GM19099 (cell line): Measurements from ENCODE around the gene DAGLB.

Experiments used
- POLR2A ChIP-seq: IDR thresholded peaks from 3 replicates; pipeline ENCODE4 v1.6.1; 2011; ENCODE audit warnings: low read depth; ENCODE audit not compliant: insufficient read length; ENCODE audit errors: extremely low read depth

The DAGLB gene

DNA sequence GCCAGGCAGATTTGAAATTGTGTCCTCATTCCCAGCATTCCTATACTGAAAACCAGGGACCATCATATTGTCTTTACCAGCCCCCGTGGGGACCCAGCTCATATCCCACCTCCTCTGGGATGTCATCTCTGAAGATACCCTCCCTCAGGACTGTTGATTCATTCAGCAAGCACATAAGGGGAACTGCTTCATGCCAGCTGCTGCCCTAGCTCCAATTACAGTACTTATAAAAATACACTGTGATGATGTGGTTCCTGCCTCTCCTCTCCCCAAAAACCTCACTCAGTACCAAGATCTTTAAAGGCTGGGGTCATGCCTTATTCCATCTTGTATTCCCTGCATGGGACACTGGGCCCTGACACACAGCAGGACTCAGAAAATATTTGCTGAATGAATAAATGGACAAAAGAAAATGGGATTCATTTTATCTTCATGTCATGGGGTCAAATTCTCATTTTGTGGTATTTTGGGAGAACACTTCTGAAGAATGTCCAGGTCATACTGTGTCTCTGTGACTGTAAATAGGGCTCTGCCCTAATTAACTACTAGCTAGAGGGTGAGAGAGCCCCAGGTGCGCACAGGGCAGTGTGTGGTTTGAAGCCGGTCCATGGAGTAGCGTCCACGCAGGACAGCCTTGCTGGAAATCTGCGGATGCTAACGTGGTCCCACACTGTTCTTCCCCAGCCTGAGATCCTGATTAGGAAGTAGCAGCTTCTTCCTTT, 29.0 kb upstream of the DAGLB start:
- TF ChIP-seq POLR2A, result no peak

DNA sequence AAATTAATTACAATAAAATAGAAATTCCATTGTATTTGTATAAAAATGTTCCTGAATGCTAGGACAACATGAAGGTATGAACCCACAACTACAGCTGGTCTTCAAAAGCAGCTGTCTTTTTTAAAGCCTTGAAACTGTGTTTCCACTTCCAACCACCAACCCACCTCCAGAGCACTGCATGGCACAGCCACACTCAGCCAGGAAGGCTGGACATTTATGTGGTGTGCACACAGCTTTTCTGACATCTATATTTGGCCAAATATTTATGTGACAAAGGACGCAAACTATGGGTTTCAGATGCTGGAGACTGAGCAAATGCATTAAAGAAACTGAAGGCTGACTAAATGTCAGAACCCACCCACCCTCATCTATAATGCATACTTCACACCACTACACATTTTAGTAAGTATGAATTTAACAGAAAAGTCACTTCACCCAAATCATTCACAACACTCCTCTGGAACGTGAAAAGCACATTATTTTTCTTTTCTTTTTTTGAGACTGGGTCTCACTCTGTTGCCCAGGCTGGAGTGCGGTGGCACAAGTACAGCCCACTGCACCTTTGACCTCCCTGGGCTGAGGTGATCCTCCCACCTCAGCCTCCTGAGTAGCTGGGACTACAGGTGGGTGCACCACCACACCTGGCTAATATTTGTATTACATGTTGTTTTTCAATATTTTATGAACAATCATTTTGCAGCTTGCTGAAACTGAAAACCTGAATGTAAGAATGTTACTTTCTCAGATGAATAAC, 27.9 kb upstream of the DAGLB start:
- TF ChIP-seq POLR2A, result no peak

DNA sequence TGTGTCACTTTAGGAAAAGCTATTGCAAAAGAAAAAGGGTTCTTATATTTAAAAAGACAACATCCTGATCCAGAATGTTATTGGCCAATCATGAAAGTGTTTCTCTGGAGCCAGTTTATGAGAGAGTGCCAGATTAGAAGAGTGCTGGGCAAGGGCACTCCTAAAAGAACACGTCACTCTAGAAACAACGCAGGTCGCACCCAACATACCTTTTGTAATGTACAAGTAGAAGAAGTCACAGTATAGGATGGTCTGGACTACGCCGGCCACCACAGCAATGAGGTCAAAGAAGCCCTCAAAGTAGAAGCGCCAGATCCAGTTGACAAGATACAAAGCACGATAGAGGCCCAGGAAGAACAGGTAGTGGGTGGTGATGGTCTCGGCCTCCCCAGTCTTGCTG, 18.1 kb upstream of the DAGLB start:
- TF ChIP-seq POLR2A, result no peak

DNA sequence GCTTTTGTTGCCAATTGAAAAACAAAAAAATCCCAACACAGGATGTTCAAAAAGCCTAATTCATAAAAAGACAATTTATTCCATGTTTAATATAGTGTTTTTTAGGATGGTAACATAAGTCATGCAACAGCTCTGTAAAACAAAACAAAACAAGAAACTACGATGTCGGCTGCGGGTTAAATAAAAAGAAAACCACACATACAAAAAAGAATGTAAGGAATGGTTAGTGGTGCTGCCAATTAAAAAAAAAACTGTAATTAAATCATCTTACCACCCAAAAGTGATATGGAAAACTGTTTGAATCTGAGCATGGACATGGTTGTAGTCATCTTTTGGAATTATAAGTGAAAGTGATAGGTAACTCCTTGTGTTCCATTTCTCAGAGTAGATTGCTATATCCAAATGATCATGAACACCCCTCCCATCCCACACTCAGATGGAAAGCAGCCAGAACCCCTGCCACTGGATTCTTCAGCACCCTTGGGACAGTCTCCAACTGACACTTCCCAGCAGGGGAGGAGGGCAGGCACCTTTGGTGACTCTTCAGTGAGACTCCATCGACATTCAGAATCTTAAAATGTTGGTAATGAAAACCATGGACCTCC, 14.3 kb upstream of the DAGLB start:
- TF ChIP-seq POLR2A, result no peak

DNA sequence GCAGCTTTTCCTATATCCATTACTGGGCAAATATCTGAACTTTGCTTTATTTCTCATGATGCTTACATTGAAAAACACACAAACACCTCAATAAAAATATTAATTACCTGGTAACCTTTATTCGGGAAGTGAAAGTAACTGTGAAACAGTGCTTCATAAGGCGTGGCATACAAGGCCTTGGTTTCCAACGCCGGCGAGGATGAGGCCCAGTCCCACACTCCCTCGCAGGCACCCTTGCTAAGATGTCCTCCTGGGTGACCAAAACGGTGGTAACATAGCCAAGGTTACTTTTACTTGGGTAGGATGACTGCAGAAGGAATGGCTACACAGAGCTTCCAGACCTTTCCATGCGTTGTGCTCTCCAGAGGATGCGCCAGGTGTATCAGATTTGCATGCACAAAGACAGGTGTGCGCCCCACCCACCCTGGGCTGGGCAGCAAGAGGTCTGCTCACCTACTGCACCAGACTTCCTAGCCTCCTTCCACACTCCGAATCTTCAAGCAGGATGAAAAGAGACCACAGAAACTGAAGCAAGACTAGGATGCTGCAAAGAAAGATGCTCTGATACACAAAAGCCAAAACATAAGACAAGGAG, 13.3 kb upstream of the DAGLB start:
- TF ChIP-seq POLR2A, result no peak

DNA sequence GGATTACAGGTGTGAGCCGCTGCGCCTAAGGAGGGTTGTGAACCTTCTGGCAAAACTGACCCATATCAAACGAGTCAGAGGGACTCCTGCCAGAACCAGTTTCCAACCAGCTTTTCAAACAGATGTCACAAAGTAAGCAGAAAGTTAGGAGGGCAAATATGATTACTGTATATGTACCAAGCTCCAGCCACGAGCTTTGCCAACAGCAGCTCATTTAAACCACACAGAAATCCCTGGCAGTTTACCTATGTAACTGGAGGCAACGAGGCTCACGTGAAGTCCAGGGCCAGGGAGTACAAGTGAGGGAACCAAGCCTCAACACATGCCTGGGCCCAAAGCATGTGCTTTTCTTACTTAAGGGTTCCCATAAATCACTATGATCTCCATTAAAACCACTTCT, 12.5 kb upstream of the DAGLB start:
- no peak for TF ChIP-seq POLR2A

DNA sequence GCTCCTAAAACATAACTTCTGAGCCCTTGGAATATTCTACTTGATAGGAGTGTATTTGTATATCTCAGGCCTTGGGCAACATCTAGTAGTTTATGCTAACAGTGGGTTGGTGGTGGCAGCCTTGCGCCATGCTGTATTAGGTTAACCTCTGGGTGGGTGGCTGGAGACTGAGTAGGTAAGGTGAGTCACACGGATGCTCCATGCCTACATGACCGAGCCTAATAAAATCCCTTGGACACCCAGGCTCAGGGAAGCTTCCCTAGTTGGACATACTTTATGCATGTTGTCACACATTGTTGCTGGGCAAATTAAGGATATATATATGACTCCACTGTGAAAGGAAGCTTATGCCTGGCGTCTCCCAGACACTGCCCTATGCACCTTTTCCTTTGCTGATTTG, 6.0 kb upstream of the DAGLB start:
- no peak for TF ChIP-seq POLR2A

DNA sequence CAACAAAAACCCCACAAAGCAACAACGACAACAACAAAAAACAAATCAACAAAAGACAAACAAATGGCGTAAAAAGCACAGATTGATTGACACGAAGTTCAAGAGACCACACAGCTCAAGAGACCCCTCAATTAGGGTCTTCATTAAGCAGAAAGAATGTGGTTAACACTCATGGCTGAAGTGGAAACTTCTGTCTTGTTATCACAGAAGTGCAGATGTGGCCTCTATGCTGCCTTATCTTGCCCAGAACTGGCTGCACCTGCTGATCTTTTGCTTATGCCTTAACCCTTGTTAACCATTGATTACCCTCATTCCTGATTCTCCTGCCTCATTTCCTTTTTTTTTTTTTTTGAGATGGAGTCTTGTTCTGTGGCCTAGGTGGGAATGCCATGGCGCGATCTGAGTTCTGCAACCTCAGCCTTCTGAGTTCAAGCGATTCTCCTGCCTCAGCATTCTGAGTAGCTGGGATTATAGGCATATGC, 3.5 kb upstream of the DAGLB start:
- no peak for TF ChIP-seq POLR2A

DNA sequence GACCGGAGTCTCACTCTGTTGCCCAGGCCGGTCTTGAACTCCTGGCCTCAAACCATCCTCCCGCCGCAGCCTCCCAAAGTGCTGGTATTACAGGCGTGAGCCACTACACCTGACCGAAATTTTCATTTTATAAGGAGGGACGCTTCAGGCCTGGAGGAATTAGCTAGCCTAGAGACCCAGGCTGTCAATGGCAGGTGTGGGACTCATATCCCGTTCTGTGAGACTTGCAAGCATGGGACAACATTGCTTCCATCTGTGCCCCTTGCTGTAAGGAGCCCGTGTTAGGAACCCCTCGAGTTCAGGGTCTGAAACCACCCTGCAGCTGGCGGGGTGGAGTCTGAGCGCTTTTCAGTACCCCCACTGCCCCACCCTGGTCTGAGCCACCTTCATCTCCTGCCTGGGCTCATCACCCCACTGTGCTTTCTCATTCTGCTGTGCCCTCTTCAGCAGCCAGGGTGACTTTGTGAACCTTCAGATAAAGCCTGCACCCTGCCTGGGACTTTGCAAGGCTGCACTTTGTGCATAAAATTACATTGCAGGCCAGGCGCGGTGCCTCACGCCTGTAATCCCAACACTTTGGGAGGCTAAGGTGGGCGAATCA, 1.3 kb upstream of the DAGLB start:
- no peak for TF ChIP-seq POLR2A

DNA sequence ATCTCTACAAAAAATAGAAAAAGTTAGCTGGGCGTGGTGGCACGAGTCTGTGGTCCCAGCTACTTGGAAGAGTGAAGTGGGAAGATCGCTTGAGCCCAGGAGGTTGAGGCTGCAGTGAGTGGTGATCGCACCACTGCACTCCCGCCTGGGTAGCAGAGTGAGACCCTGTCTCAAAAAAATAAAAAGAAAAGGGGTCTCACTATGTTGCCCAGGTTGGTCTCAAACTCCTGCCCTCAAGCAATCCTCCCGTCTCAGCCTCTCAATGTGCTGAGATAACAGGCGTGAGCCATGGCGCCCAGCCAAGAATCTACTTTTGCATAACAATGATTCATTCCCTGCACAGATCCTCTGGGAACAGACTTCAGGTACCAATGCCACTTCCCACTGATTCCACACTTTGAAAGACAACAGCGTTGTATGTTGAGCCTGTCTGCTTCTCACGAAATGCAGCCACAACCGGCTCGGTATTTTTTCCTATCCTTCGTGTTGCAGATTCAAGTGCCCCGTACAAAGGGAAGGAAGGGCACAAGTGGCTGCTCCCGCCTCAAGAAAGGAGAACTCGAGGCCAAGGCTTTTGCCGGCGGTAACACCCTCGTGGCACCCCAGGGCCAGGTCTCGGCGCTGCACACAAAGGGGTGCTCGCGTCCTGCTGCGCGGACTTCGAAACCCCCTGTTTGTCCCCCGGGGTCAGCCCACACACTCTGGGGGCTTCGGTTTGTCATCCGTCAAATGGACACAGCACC, 745 bp downstream of the DAGLB start:
- no peak for TF ChIP-seq POLR2A

DNA sequence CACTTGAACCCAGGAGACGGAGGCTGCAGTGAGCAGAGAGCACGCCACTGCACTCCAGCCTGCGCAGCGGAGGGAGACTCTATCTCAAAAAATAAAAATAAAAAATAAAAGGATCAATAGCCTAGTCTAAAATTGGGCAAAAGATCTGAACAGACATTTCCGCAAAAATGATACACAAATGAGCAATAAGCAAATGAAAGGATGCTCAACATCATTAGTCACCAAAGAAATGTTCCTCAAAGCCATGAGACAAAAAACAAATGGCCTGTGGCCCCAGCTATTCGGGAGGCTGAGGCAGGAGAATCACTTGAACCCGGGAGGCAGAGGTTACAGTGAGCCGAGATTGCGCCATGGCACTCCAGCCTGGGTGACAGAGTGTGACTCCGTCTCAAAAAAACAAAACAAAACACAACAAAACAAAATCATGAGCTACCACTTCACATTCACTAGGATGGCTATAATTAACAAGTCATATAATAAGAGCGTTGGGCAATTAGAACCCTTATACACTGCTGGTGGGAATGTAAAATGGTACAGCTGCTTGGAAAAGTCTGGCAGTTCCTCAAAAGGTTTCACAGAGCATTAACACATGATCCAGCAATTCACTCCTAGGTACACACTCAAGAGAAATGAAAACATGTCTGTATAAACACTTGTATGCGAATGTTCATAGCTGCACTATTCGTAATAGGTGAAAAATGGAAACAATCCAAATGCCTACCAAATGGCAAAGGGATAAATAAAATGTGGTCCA, 3.1 kb downstream of the DAGLB start:
- TF ChIP-seq POLR2A, result no peak

DNA sequence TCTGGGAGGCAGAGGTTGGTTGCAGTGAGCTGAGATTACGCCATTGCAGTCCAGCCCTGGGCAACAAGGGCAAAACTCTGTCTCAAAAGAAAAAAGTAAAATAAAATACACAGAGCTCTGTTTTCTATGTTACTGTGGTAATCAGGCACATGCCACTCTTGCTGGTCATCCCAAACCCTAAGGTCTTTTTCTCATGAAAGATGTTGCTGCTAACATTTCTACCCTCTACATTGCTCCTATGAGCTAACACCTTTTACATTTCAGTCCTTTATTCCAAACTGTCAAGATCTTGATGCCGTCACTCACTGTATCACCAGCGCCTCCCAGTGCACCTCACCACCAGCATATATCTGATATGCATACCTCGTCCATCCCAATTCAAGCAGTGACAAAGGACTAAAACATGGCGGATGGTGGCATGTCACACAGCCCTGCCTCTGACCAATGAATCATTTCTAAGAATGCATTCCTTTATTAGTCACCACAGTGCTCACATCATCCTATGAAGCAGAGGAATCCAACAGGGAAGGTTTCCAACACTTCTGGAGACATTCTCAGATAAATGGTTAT, 4.3 kb downstream of the DAGLB start:
- TF ChIP-seq POLR2A, result no peak

DNA sequence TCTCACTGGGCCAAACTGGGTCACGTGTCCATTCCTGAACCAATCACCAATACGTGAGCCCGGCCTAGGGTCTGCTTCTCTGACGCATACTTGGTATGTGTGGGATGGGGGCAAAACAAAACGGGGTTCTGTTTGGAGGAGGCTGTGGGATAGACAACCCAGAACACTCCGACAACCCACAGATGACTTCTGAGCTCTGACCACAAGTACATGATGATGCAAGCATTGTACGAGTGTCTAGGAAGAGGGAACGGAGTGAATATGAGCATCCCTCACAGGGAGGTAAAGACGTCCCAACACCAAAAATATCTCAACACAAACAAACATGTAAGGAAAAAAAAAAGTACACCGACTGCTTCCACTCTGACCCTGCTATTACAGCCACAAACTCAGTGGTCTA, 5.6 kb downstream of the DAGLB start:
- no peak for TF ChIP-seq POLR2A
